Gastrocnemius medialis (tissue), 4 donors: ENCODE data around the gene CALM1.

ENCODE experiments used
- POLR2A ChIP-seq, 2 donors: fragments of 450-650 bp; IDR thresholded peaks; one replicate each; pipeline ENCODE4 v1.6.1; 2017; ENCODE audit warnings: antibody characterized with exemption in 2 of 2, mild to moderate bottlenecking in 2 of 2, moderate library complexity in 2 of 2
- TF ChIP-seq, protein P1 (sequence below), 5 experiments: fragments of 450-650 bp in 3 of 5; fragments of 200-600 bp in 2 of 5; sonication (generic) in 2 of 5; IDR thresholded peaks in 4 of 5; conservative IDR thresholded peaks in 1 of 5; 1 replicate in 4 of 5; 2 replicates in 1 of 5; pipeline ENCODE4 v1.5.1; 2016 to 2019; ENCODE audit warnings: antibody characterized with exemption in 5 of 5, mild to moderate bottlenecking in 3 of 5, moderate library complexity in 3 of 5

DNA sequence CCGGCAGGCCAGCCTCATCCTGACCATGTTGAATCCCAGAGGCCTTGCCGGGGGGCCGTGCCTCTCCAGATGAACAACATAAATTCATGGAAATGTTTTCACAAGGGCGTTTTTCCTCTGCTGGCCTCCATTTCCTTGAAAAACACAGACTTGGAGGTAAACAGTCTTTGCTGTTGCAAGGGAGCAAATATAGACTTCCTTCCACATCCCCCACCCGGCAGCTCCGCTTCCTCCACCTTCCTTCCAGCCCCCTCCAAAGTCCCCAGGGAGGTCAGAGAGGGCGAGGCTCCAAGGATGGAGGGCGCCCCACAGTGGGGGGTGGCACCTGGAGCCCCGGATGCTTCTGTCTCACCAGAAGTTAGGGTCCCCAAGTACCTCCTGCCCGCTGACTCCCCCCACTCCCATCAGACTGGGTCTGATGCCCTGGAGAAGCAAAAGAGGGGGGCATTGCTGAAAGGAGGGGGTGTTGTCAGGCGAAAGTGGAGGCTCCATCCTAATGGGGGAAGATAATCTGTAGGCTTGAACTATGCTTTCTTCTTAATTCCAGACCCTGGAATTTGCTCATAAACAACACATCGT lies 31.1 kb downstream of the CALM1 start:
- TF ChIP-seq, protein P1, sequence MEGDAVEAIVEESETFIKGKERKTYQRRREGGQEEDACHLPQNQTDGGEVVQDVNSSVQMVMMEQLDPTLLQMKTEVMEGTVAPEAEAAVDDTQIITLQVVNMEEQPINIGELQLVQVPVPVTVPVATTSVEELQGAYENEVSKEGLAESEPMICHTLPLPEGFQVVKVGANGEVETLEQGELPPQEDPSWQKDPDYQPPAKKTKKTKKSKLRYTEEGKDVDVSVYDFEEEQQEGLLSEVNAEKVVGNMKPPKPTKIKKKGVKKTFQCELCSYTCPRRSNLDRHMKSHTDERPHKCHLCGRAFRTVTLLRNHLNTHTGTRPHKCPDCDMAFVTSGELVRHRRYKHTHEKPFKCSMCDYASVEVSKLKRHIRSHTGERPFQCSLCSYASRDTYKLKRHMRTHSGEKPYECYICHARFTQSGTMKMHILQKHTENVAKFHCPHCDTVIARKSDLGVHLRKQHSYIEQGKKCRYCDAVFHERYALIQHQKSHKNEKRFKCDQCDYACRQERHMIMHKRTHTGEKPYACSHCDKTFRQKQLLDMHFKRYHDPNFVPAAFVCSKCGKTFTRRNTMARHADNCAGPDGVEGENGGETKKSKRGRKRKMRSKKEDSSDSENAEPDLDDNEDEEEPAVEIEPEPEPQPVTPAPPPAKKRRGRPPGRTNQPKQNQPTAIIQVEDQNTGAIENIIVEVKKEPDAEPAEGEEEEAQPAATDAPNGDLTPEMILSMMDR (IDR thresholded peaks at IDR 0.05 in 4 of 5, conservative IDR thresholded peaks at IDR 0.05 in 1 of 5) = no peak
- no peak for TF ChIP-seq POLR2A (IDR thresholded peaks at IDR 0.05)
